GM03348 (cell line): Measurements from ENCODE around the gene IL6R.
A peak's percentile ranks its signal among the peaks of the same experiment; 100 is the strongest.

Experiments used
- DNase-seq: peaks from one replicate; pipeline ENCODE4 v3.0.0; 2012; ENCODE audit warnings: low spot score

IL6R gene

GRCh38 chr1:154427173-154428139 is 22.3 kb downstream of the IL6R start:
- DNase-seq = no peak

- DNase-seq = no peak
Observed at GRCh38 chr1:154429118-154429517, 24.0 kb downstream of the IL6R start.

- DNase-seq = no peak
Observed at GRCh38 chr1:154429841-154430611, 24.9 kb downstream of the IL6R start.

GRCh38 chr1:154430903-154431302 is 25.8 kb downstream of the IL6R start:
- no peak for DNase-seq

- peak; percentile 88 for DNase-seq
Observed at GRCh38 chr1:154431586-154432373, 26.6 kb downstream of the IL6R start.

- no peak for DNase-seq
Observed at GRCh38 chr1:154433161-154433764, 28.1 kb downstream of the IL6R start.

- DNase-seq = peak; percentile 74
Observed at GRCh38 chr1:154434346-154435085, 29.4 kb downstream of the IL6R start.

- no peak for DNase-seq
Observed at GRCh38 chr1:154435599-154436200, 30.6 kb downstream of the IL6R start.

- no peak for DNase-seq
Observed at GRCh38 chr1:154436433-154436832, 31.3 kb downstream of the IL6R start.

GRCh38 chr1:154440036-154440804 is 35.1 kb downstream of the IL6R start:
- no peak for DNase-seq

- DNase-seq = no peak
Observed at GRCh38 chr1:154441241-154441888, 36.2 kb downstream of the IL6R start.

- DNase-seq = peak; percentile 65
Observed at GRCh38 chr1:154442006-154442740, 37.0 kb downstream of the IL6R start.

- no peak for DNase-seq
Observed at GRCh38 chr1:154443274-154444013, 38.3 kb downstream of the IL6R start.

GRCh38 chr1:154445040-154445472 is 39.9 kb downstream of the IL6R start:
- peak; percentile 67 for DNase-seq

GRCh38 chr1:154446292-154446691 is 41.1 kb downstream of the IL6R start:
- peak; percentile 94 for DNase-seq

GRCh38 chr1:154446789-154447188 is 41.6 kb downstream of the IL6R start:
- DNase-seq = no peak

- no peak for DNase-seq
Observed at GRCh38 chr1:154448331-154448811, 43.2 kb downstream of the IL6R start.

GRCh38 chr1:154453161-154453560 is 48.0 kb downstream of the IL6R start:
- peak; percentile 44 for DNase-seq
